ENCODE results near the gene SEMA5A.

Gene SEMA5A

DNA sequence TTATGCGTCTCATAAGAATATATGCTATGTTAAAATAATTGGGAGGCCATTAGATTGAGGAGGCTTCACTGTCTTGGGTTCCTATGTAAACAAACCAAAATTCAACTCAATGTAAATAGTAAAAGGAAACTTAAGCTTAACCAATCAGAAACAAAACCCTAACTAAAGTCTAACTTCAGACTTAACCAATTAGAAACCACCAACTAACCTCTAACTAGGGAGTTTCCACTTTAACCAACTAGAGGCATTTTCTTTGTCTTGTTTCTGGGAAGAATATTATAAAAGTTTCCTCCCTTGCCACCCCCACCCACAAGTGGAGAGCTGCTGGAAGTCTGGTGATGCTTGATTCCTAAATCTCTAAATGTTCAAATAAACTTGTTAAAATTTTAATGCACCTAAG is 214.5 kb downstream of the SEMA5A start:
- no peak for DNase-seq (ENCODE audit: low read depth)

DNA sequence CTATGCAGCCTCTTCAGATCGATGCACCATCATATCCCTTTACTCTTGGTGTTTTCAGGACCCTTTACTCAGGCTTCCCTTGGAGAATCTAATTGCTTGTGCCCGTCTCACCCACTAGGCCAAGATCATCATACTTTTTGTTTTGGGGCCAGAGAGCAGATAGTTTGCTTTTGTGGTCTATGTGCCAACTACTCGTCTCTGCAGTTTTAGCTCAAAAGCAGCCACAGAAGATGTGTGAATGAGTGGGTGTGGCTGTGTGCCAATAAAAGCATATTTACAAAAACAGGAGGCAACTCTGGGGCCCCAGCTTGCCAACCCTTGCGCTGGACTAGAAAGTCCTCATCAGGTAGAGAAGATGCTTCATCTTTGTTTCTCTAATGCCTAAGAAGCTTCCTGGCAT is 216.8 kb downstream of the SEMA5A start:
- DNase-seq (ENCODE audit: low read depth) = no peak

DNA sequence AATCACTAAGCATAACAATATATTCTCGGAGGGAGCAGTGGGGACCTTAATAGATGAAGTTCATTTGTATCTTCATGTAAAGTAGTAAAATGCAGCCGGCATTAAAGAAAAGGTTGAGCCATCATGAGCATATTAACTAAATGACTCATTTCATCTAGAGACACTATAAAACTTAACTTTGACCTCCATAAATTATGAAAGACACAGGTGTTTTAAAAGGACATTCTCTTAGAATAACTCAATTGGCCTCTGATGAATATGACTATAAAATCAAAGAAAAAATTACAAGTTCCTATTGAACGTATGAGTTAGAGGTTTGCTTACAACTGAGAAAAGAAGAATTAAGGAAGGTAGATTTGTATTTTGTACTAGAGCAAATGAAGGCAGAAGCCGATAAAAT is 220.3 kb downstream of the SEMA5A start:
- no peak for DNase-seq (ENCODE audit: low read depth)

DNA sequence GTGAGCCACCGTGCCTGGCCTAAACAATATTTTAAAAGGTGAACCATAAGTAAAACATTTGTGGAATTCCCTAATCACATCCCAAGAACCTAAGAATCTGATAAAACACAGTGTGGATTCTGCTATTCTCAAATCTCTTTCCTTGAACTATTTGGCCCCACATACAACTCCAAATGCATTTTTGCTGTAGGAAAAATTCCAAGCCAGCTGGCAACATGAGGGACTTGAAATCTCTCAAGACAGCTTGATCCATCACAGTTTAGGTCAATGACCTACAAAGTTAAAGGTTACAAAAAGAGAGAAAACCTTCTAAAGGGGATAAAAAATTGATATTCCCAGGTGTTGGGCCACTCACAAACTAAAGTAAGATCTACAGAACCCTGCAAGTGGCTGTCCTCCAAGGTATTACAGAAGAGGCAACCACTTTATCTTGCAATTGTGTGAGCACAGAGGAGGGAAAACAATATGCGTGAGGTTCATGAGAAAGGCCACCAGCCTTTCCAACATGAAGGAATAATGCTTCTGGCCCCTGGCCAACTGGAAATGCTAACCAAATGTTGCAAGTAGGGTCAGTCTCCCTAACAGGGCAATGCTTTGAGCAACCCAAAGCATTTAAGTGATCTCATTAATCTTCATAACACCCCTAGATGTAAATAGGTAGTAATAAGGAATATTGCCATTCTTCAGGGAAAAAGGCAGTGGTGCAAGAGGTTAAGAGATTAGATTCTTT is 221.4 kb downstream of the SEMA5A start:
- no peak for DNase-seq (ENCODE audit: low read depth)

DNA sequence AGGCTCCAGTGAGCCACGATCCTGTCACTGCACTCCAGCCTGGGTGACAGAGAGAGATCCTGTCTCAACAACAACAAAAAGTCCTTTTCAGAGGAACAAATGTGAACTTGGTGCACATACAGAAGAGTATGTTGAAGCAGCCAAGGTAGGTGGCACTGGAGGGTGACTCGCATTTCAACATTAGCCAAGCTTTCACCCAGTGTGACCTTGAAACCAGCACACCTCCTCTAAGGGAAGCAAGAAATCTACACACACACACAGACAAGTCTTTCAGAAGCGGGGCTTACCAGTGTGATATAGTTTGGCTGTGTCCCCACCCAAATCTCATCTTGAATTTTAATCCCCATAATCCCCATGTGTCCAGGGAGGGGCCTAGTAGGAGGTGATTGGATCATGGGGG is 225.2 kb downstream of the SEMA5A start:
- no peak for DNase-seq (ENCODE audit: low read depth)

DNA sequence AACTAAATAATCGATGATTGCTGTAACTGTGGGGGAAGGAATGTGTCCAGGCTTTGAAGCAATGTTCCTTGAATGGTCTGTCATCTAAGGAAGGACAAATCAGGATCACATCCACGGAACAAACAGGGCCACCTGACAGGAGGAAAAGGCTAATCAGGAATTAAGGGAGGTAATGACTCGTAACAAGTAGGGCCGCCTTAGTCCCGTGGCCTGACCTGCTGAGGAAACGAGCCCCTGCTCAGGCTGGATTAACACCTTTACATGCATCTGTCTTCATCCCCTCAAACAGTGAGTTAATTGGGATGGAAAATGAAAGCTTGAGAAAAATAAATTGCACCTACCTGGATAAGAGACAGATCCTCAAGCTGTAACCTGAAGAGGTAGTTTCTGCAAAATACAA is 227.8 kb downstream of the SEMA5A start:
- no peak for DNase-seq (ENCODE audit: low read depth)

DNA sequence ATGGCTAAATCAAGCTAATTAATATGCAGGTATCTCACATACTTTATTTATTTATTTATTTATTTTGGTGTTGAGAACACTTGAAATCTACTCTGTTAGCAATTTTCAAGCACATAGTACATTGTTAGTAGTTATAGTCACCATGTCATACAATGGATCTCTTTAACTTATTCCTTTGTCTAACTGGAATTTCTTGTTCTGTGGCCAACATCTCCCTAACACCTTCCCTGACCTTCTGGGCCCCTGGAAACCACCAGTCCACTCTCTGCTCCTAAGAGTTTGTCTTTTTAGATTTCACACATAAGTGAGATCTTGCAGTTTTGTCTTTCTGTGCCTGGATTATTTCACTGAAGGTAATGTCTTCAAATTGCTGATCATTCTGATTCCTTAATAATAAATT is 229.1 kb downstream of the SEMA5A start:
- no peak for DNase-seq (ENCODE audit: low read depth)

DNA sequence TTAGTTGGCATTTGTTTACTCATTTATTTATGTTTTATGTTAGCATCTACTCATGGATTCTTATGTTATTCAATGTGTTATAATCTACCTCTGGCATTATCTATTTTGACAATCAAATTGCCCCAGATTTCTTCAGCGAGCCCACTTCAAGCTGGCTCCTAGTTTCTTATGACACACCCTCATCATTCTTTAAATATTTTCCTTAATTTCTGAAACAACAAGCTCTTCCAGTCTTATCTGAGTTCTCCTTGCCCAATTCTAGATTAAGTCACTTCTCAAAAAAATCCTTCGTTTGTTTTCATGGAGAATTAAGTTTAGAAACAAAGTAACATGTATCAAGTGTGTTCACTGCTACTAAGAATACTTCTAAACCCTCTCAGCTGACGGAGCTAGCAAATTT is 229.8 kb downstream of the SEMA5A start:
- no peak for DNase-seq (ENCODE audit: low read depth)

DNA sequence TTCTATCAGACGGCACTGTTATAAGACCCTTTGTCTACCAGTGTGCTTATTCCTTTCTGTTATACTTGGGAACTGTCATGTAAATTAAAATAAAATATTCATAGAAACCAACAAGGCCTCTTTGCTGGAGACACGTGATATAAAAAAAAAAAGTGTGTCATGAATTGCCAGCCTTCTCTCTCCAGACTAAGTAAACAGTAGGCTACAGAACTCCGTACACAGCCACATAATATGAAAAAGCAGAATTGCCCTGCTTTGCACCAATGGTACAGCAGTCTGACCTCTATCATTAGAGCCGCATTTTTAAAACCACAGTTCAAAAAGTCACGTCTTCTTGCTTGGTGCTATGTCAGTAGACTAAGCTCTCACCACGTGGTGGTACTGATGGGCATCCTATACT is 231.3 kb downstream of the SEMA5A start:
- no peak for DNase-seq (ENCODE audit: low read depth)

DNA sequence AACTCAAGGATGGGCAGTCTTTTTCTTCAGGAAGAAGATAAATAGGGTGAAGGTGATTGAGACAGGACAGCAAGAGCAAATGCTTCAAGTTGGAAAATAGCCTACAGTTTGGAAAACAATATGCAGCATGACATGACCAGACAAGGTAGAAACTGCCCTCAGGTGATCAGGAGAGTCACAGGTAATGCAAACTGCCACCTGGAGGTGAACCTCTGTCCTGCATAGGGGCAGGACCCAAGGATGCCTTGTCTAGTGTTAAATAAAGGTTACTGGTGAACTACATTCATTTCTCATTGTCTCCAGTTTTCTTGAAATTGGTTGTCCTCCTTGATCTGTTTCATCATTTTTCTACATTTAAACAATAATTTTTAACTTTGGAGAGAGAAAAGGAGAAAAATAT is 232.1 kb downstream of the SEMA5A start:
- DNase-seq (ENCODE audit: low read depth) = no peak

DNA sequence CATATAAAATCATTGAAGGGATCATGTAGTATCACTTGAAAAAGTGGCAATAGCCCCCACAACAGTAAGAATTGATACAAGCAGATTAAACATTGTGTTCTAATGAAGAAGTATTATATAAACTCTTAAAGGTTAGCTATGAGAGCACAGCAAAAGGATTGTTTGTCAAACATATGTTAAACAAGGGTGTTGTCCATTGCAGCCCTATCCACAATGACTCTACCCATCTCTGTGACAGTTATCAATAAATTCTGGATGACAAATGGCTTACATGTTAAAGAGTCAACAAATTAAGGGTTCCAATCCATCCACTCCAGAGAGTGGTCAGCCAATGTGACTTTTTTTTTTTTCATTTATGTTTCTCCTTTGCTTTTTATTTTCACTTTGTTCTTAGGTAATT is 238.7 kb downstream of the SEMA5A start:
- DNase-seq (ENCODE audit: low read depth) = no peak

DNA sequence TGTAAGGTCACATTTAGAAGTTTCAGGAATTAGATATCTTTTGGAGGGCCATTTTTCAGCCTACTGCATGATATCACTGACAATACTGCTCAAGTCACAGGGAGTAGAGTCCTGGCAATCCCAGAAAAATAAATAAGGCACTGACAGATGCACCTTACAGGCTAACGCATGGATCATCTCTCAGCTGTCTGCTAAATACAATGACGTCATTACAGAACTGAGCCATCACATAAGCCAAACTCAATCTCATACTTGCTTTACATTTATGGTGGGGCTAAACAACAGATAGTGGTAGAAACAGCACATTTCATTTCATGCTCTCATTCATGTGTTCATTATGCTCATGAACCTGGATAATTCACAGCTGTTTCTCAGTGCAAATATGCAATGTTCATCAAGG is 243.7 kb downstream of the SEMA5A start:
- no peak for DNase-seq (ENCODE audit: low read depth)

DNA sequence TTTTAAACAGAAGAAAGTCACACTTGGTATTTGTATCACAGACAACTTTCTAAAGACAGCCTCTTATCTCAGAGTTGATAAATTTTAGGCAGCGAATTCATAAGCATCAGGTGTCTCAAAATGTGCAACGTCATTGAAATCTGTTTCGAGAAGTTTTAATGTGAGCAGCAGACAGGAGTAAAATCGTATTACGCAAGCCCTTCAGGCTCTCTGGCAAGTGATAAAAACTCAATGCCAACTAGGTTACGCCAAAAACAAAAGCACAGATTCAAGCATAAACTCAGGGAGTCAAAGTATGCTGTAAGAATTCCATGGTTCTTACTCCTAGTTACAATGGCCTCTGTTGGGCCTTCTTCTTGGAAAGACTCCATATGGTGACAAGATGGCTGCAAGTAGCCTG is 244.7 kb downstream of the SEMA5A start:
- DNase-seq (ENCODE audit: low read depth) = no peak

DNA sequence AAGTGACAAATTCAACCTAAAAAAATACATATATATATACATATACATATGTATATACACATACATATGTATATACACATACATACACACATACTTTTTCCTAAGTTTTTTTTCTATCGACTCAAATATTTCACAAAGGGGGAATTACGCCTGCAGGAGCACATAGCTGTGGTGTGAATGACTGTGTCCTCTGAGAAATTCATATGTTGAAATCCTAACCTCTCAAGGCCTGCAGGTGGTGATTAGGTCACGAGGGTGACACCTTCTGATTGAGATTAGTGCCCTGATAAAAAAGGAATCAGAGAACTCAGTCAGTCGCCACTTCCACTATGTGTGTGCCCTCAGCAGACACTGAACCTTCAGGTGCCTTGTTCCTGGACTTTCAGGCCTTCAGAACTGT is 248.7 kb downstream of the SEMA5A start:
- DNase-seq (ENCODE audit: low read depth) = no peak

DNA sequence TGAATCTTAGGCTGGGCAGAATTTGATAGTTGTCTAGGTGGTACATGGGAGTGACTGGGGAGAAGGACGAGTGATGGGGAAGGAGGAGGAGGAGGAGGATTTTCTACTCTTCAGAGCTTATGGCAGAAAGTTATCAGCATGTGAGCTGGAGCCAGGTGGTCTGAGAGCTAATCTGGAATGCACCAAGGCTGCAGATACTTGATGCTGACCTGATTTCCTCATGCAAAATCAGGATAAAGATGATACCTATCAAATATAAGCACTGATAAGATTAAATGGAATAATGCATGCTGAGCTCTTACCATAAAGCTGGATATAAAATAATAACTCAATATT is 250.4 kb downstream of the SEMA5A start:
- DNase-seq (ENCODE audit: low read depth) = no peak

DNA sequence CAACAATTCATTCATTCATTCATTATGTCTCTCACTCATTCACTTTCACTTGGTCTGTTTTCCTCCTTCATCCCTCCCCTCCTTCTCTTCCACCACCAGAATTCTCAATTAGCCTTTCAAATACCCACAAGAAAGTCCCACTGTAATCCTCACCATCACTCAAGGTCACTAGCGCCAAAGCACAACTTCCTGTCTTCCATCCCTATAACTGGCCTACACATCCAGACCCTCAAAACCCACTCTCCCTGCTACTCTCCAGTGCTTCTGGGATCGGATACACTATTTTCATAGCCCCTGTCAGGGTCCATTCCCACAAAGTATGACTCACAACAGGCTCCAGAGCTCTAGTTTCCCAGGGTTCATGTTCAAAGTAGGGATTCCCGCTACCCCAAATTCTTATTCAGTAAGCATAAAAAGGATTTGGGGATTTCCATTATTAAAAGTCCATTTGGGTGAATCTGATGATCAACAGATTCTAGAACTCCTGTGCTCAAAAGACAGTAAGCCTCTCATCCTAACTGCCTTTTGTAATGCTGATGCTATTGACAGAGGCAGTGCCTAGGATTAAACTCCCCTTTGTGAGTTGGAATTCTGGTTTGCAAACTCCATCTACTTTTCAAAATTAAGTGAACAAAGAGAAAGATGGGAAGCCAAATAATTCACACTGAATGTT is 250.9 kb downstream of the SEMA5A start:
- no peak for DNase-seq (ENCODE audit: low read depth)

DNA sequence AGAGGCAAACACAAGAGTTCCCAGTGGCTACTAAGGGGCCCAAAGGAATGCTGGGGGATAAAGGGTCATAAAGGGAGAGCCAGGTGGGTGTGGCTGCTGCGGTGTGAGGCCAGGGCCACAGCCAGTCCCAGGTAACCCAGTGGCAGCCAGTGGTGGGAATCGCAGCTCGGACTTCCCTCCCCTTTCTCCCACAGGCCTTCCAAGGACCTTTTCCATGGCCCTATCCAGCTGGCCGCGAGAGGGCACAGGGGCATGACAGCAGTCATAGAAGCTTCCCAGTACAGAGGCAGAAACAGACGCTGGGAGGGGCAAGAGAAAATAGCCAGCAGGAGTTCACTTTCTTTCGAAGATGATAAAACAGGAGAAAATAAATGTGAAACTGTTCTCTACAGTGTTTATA is 257.6 kb downstream of the SEMA5A start:
- DNase-seq (ENCODE audit: low read depth) = no peak

DNA sequence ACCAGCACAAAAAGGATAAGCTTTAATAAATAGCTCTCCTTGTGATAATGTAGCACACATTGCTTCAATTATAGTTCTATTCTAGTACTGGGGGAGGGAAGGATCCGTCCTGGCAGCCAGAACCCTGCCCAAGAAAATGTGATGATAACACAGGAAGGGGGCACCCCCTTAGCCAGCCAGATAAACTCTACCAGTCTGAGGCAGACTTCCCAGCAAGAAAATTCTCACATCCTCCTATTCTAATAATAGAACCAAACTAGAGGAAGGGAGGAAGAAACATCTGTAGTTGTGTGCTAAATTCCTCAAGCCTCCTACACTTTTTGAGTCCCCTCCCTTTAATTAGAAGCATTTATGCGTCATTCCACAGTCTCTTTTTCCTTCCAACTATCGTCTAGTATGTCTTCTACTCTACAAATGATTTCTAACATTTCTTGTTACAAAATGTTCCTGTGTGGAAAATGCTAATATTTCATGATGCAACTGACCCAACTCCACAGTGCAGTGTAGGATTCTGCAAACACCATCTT is 261.0 kb downstream of the SEMA5A start:
- DNase-seq (ENCODE audit: low read depth) = no peak

DNA sequence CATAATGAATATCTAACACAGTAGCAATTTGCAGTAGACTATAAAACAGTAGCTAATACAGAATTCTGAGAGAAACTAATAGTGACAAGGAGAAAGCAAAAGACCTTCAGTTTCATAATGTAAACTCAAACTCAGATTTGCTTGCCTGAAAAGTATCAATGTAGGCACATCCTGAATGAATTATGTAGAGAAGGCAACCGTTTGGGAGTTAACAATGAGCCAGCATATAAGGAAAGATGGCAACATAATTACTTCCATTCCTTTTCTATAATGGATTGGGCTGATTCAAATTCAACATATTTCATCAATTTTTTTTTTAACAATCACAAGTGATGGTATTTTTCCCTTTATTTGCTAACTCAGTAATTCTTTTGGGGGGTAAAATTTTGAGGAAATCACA is 261.6 kb downstream of the SEMA5A start:
- DNase-seq (ENCODE audit: low read depth) = no peak

DNA sequence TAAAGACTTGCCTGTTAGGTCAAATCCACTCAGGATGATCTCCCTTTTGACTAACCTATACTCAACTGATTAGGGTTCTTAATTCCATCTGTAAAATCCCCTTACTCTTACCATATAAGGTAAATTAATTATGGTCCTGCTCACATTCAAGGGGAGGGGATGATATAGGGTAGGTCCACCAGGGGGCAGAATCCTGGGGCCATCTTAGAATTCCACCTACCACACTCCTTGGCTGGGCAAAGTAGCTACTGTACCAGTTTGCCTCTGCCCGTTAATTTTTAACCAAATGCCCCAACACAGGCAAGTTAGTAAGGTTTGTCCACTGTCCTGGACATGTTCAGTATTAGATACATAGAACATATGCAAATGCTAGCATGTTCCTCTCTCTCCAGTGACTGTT is 262.4 kb downstream of the SEMA5A start:
- no peak for DNase-seq (ENCODE audit: low read depth)

DNA sequence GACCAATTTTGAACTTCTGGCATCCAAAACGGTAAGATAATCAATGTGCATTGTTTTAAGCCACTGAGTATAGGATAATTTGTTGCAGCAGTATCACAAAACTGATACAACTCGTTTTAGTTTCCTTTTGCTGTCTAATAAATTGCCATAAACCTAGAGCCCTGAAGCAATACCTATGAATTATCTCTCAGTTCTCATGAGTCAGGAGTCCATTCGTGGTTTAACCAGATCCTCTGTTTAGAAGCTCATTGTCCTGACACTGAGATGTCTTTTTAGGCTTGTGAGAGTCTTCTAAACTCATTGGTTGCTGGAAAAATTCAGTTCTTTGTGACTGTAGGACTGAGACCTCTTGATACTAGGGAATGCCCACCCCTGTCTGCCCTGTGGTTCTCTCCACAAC is 262.9 kb downstream of the SEMA5A start:
- no peak for DNase-seq (ENCODE audit: low read depth)

DNA sequence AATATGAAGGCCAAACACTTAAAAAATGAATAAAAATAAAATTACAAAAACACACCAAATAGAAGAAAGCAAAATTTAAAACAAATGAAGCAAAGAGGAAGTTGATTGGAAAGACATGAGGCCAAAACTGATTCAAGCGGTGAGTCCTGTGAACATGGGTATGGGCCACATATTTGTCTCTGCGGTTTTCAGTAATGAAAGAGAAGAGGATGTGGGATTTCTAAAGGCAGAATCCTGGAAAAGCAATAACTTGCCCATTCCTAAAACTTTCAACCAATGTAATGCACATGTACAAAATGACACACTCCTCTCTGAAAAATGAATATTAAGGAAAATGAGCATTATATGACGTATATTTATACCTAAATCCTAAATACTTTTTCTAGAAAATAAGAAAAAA is 263.7 kb downstream of the SEMA5A start:
- DNase-seq (ENCODE audit: low read depth) = no peak

DNA sequence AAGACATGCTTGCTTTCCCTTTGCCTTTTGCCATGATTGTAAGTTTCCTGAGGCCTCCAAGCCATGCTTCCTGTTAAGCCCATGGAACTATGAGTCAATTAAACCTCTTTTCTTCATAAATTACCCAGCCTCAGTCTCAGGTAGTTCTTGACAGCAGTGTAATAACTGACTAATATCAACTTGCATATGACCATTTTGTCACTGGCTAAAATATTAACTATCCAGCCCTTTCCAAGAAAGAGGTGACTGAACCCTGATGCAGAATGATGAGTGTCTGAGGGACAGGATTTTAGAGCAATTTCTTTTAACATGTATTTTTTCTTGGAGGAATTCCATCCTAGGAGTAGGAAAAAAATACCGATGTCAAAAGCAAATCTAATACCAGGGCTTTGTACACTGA is 266.1 kb downstream of the SEMA5A start:
- no peak for DNase-seq (ENCODE audit: low read depth)

All from activated T-helper 9 cell treated with anti-CD3 and anti-CD28 coated beads, Interleukin-2, amount 50 U/mL, for 16 hours (primary cell).